Measurements from ENCODE around the gene KDM2B.

Gene KDM2B

DNA sequence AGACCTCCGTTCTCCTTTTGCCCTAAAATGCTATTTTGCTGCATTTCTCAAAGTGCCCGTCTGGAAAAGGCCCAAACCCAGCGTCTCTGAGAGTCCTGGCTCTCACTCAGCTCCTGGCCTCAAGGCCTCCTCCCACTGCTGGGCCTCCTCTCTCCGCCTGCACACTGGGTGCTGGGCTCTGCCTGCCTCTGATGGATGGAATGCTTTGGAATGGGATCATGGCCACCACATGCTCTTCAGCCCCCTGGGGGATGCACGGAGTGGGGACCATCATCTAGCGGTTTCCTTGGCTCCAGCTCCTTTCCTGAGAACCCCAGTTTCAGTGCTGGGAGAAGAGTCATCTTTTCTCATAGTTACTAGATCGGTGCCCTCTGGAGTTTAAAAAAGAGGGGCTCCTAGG lies 65.2 kb downstream of the KDM2B start:
- in situ Hi-C loops (cut with HindIII; ENCODE audit: low sequenced_read_pairs): no loop called here
- TF ChIP-seq, protein P1, sequence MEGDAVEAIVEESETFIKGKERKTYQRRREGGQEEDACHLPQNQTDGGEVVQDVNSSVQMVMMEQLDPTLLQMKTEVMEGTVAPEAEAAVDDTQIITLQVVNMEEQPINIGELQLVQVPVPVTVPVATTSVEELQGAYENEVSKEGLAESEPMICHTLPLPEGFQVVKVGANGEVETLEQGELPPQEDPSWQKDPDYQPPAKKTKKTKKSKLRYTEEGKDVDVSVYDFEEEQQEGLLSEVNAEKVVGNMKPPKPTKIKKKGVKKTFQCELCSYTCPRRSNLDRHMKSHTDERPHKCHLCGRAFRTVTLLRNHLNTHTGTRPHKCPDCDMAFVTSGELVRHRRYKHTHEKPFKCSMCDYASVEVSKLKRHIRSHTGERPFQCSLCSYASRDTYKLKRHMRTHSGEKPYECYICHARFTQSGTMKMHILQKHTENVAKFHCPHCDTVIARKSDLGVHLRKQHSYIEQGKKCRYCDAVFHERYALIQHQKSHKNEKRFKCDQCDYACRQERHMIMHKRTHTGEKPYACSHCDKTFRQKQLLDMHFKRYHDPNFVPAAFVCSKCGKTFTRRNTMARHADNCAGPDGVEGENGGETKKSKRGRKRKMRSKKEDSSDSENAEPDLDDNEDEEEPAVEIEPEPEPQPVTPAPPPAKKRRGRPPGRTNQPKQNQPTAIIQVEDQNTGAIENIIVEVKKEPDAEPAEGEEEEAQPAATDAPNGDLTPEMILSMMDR (IDR thresholded peaks at IDR 0.05; ENCODE audit: low read depth, low read length, missing control alignments): no peak
- no peak for DNase-seq (ENCODE audit: low read depth)
- H3K4me3 ChIP-seq (ENCODE audit: low read depth, low read length): no peak overlapping the region

DNA sequence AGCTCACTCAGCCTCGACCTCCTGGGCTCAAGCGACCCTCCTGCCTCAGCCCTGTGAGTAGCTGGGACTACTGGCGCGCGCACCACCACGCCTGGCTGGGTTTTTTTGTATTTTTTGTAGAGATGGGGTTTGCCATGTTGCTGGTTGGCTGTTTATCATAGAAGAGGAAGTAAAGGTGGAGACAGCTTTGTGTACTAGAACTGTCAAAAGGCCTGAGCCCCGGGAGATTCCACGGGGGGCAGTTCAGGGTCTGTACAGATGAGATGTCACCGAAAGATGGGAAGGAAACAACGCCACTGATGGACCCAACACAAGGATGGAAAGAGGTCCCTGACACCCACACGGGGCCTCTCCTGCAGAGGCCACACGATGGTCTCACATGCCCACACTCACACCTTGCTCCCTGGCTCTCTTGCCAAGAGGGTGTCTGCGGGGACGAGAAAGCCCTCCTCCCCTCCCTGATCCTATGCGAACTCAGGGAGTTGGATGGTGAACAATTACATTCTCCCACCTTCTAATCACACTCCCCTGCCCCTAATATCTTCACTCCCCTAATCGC lies 66.6 kb downstream of the KDM2B start:
- no peak for DNase-seq (ENCODE audit: low read depth)
- H3K4me3 ChIP-seq (ENCODE audit: low read depth, low read length): no peak overlapping the region
- in situ Hi-C loops (cut with HindIII; ENCODE audit: low sequenced_read_pairs): no loop called here
- TF ChIP-seq, protein P1 (IDR thresholded peaks at IDR 0.05; ENCODE audit: low read depth, low read length, missing control alignments): no peak

DNA sequence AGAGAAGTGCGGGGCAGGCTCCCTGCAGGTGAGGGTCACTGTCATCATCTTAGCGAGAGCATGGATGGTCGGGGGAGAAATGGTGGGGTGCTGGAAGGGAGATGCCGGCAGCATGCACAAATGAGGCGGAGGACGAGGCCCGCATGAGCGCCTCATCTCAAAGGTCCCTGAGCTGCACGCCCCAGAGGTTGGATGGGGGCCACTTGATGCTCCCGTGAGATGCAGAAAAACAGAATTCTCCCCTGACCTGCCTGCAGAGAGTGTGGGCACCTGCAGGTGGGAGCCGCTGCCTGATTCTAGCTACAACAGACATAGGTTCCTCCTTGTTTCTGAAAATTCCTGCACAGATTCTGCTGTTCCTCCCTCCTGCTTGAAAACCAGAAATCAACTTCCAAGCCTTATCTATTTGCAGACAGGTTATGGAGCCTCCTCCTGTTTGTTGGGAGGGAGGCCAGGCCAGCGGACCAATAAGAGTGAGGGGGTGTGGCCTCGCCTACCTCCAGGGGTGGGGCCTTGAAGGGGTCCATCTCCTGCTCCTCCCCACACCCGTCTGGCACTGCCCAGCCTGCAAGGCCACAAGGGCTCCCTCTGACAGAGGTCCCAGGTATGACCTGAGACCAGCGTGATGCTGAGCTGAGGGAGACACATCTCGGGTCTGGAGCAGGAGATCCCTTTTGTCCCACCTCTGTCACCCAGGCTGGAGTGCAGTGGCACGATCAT lies 67.2 kb downstream of the KDM2B start:
- DNase-seq (ENCODE audit: low read depth): no peak
- no peak overlapping the region for H3K4me3 ChIP-seq (ENCODE audit: low read depth, low read length)
- TF ChIP-seq, protein P1 (IDR thresholded peaks at IDR 0.05; ENCODE audit: low read depth, low read length, missing control alignments): no peak
- in situ Hi-C loops (cut with HindIII; ENCODE audit: low sequenced_read_pairs): no loop called here

DNA sequence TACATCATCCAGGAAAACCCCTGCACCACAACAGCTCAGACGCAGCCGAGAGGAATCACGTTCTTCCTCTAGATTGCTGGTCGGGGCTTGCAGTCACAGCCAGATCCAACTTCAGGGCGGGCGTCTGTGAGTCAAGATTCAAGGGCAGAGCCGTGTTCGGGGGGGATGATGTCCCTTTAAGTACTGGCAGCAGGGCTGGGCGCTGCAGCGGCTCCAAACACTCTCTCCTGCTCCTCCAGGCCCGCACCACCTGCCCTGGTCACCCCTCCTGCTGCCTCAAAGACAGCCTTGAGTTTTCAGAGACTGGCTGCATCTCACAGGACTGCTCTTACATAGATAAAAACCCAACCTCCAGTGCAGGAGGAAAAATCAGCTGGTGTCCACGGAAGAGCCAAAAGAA lies 68.3 kb downstream of the KDM2B start:
- TF ChIP-seq, protein P1 (IDR thresholded peaks at IDR 0.05; ENCODE audit: low read depth, low read length, missing control alignments): no peak
- H3K4me3 ChIP-seq (ENCODE audit: low read depth, low read length): no peak overlapping the region
- in situ Hi-C loops (cut with HindIII; ENCODE audit: low sequenced_read_pairs): no loop called here
- DNase-seq (ENCODE audit: low read depth): no peak

DNA sequence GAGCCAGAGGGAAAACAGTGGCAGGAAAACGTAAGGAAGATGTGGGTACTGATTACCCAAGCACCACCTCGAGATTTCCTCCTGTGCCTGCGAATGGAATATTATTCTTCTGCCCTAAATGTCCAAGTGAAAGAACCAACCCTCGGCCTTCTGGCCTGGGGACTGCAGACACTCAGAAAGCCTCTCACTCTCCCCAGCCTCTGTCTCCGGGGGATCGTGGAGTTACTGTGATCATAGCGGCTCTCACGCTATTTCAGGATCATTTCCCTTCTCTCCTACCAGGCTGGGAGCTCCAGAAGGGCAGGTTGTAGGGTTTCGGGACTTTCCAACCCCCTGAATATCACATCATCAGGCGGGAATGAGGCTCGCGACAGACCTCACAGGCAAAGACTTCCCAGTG lies 68.9 kb downstream of the KDM2B start:
- in situ Hi-C loops (cut with HindIII; ENCODE audit: low sequenced_read_pairs): no loop called here
- H3K4me3 ChIP-seq (ENCODE audit: low read depth, low read length): no peak overlapping the region
- DNase-seq (ENCODE audit: low read depth): no peak
- TF ChIP-seq, protein P1 (IDR thresholded peaks at IDR 0.05; ENCODE audit: low read depth, low read length, missing control alignments): no peak

DNA sequence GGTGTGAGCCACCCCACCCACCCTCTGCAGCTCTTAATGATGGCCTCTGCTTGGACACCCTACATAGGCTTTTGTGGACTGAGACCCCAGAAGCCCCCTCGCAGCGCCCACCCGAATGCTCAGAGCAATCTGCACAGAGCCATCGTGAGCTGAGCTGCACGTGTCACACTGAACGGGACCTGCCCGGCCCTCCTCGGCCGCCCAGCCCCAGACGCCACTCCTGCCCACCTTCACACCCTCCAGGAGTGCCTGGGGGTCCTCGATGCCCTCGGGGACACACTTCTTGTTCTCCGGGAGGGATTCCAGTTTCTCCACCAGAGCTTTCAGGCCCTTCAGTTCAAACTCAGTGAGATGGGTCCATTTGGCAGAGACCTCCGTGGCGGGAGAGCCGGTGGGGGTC lies 71.5 kb downstream of the KDM2B start:
- in situ Hi-C loops (cut with HindIII; ENCODE audit: low sequenced_read_pairs): no loop called here
- H3K4me3 ChIP-seq (ENCODE audit: low read depth, low read length): no peak overlapping the region

More for the DNA sequence above, 71.5 kb downstream of the KDM2B start:
- TF ChIP-seq, protein P1 (IDR thresholded peaks at IDR 0.05; ENCODE audit: low read depth, low read length, missing control alignments): no peak
- no peak for DNase-seq (ENCODE audit: low read depth)
